ENCODE measurements around the gene PREP. TPM values are rescaled to one million over a fixed set of nuclear protein-coding genes. Genes with fewer than 3 reads are reported as not detected.

PREP gene
- total and polyA plus RNA-seq, 7 experiments from 2014 or later, result 22.2 to 51.1 (median 33.4) TPM

GRCh38 chr6:105363100-105363754 is 39.7 kb downstream of the PREP start:
- DNase-seq (no peak), ATAC-seq (no peak)
- Mint-ChIP-seq H3K27ac (no peak overlapping the region), H3K27me3 (no peaks in the 10 kb centered on the region), H3K9me3 (no peaks in the 10 kb centered on the region), H3K4me3 (no peak overlapping the region), H3K4me1 (peaks cover 0 to 11% (median 4%) of the 10 kb centered on the region in 7 donors), H3K36me3 (peaks cover 23 to 72% (median 53%) of the 10 kb centered on the region in 5 donors)
- Histone ChIP-seq H3K36me3 (ENCODE audit: control insufficient read depth in 2 of 3, insufficient read depth in 3 of 3, low read length in 3 of 3) (peaks cover 0 to 56% (median 8%) of the 10 kb centered on the region in 3 experiments), H3K27me3 (ENCODE audit: control insufficient read depth in 2 of 2, insufficient read depth in 2 of 2, low read length in 2 of 2) (no peaks in the 10 kb centered on the region), H3K4me1 (ENCODE audit: control insufficient read depth in 2 of 2, insufficient read depth in 2 of 2, low read length in 2 of 2) (no peaks in the 10 kb centered on the region), H3K4me3 (ENCODE audit: low read length) (no peak overlapping the region), H3K27ac (ENCODE audit: low read depth, low read length) (no peak overlapping the region), H3K9me3 (ENCODE audit: control insufficient read depth in 2 of 3, low read length in 3 of 3) (no peaks in the 10 kb centered on the region)
- POLR2A ChIA-PET, result no interaction called here
- CTCF ChIA-PET, result interaction anchor here (0.6 to 1.0 kb wide), 2 partner anchors 39 to 97 kb away, joined by 3 read pairs; partner anchors contain the start of gene PREP
- intact Hi-C loops (cut with micrococcal nuclease), result loop anchor here in 1 of 2 donors (5.0 kb wide), 1 partner anchor 276 kb away; no protein-coding TSS in a partner anchor

GRCh38 chr6:105359419-105360370 is 43.2 kb downstream of the PREP start:
- H3K27me3 ChIP-seq (ENCODE audit: control insufficient read depth in 2 of 2, insufficient read depth in 2 of 2, low read length in 2 of 2), result no peaks in the 10 kb centered on the region
- POLR2A ChIA-PET, result no interaction called here

GRCh38 chr6:105357165-105357564 is 45.7 kb downstream of the PREP start:
- Mint-ChIP-seq H3K27me3 (no peaks in the 10 kb centered on the region), H3K4me3 (no peak overlapping the region)
- H3K27ac ChIP-seq (ENCODE audit: low read depth, low read length), result no peak overlapping the region

More at GRCh38 chr6:105359419-105360370, 43.2 kb downstream of the PREP start:
- no peaks in the 10 kb centered on the region for H3K4me1 ChIP-seq (ENCODE audit: control insufficient read depth in 2 of 2, insufficient read depth in 2 of 2, low read length in 2 of 2)
- no peaks in the 10 kb centered on the region for H3K27me3 Mint-ChIP-seq
- ATAC-seq (no peak), DNase-seq (no peak)
- peak overlapping the region in 1 of 9 donors; percentile 36 for H3K27ac Mint-ChIP-seq
- no peak overlapping the region for H3K4me3 ChIP-seq (ENCODE audit: low read length)
- H3K36me3 ChIP-seq (ENCODE audit: control insufficient read depth in 2 of 3, insufficient read depth in 3 of 3, low read length in 3 of 3), result peaks cover 0 to 38% (median 4%) of the 10 kb centered on the region in 3 experiments
- H3K27ac ChIP-seq (ENCODE audit: low read depth, low read length), result no peak overlapping the region
- peaks cover 30 to 75% (median 64%) of the 10 kb centered on the region in 5 donors for H3K36me3 Mint-ChIP-seq
- intact Hi-C loops (cut with micrococcal nuclease), result loop anchor here in 1 of 2 donors (5.0 kb wide), 1 partner anchor 272 kb away; no protein-coding TSS in a partner anchor
- peaks cover 0 to 6% (median 0%) of the 10 kb centered on the region in 3 experiments for H3K9me3 ChIP-seq (ENCODE audit: control insufficient read depth in 2 of 3, low read length in 3 of 3)
- H3K4me1 Mint-ChIP-seq, result peaks cover 0 to 9% (median 2%) of the 10 kb centered on the region in 7 donors
- CTCF ChIA-PET, result no interaction called here
- H3K4me3 Mint-ChIP-seq, result no peak overlapping the region
- H3K9me3 Mint-ChIP-seq, result peaks cover 0 to 14% (median 5%) of the 10 kb centered on the region in 11 donors

GRCh38 chr6:105352037-105352617 is 50.8 kb downstream of the PREP start:
- ChIA-PET POLR2A (no interaction called here), CTCF (no interaction called here)
- H3K36me3 Mint-ChIP-seq, result peaks cover 32 to 68% (median 58%) of the 10 kb centered on the region in 5 donors
- intact Hi-C loops (cut with micrococcal nuclease), result no loop called here
- ATAC-seq (no peak), DNase-seq (no peak)
- peaks cover 0 to 4% (median 0%) of the 10 kb centered on the region in 7 donors for H3K4me1 Mint-ChIP-seq
- Histone ChIP-seq H3K27ac (ENCODE audit: low read depth, low read length) (no peak overlapping the region), H3K36me3 (ENCODE audit: control insufficient read depth in 2 of 3, insufficient read depth in 3 of 3, low read length in 3 of 3) (peaks cover 0 to 53% (median 7%) of the 10 kb centered on the region in 3 experiments), H3K9me3 (ENCODE audit: control insufficient read depth in 2 of 3, low read length in 3 of 3) (peaks cover 0 to 6% (median 0%) of the 10 kb centered on the region in 3 experiments), H3K4me1 (ENCODE audit: control insufficient read depth in 2 of 2, insufficient read depth in 2 of 2, low read length in 2 of 2) (no peaks in the 10 kb centered on the region), H3K4me3 (ENCODE audit: low read length) (no peak overlapping the region), H3K27me3 (ENCODE audit: control insufficient read depth in 2 of 2, insufficient read depth in 2 of 2, low read length in 2 of 2) (no peaks in the 10 kb centered on the region)
- H3K4me3 Mint-ChIP-seq, result no peak overlapping the region
- peaks cover 0 to 14% (median 5%) of the 10 kb centered on the region in 11 donors for H3K9me3 Mint-ChIP-seq
- no peaks in the 10 kb centered on the region for H3K27me3 Mint-ChIP-seq
- no peak overlapping the region for H3K27ac Mint-ChIP-seq

More at GRCh38 chr6:105357165-105357564, 45.7 kb downstream of the PREP start:
- DNase-seq (no peak), ATAC-seq (no peak)
- Histone ChIP-seq H3K27me3 (ENCODE audit: control insufficient read depth in 2 of 2, insufficient read depth in 2 of 2, low read length in 2 of 2) (no peaks in the 10 kb centered on the region), H3K4me3 (ENCODE audit: low read length) (no peak overlapping the region), H3K4me1 (ENCODE audit: control insufficient read depth in 2 of 2, insufficient read depth in 2 of 2, low read length in 2 of 2) (no peaks in the 10 kb centered on the region), H3K9me3 (ENCODE audit: control insufficient read depth in 2 of 3, low read length in 3 of 3) (peaks cover 0 to 6% (median 0%) of the 10 kb centered on the region in 3 experiments), H3K36me3 (ENCODE audit: control insufficient read depth in 2 of 3, insufficient read depth in 3 of 3, low read length in 3 of 3) (peaks cover 4 to 28% (median 7%) of the 10 kb centered on the region in 3 experiments)
- ChIA-PET POLR2A (no interaction called here), CTCF (no interaction called here)
- peak overlapping the region in 1 of 9 donors; percentile 45 for H3K27ac Mint-ChIP-seq
- intact Hi-C loops (cut with micrococcal nuclease), result no loop called here
- peaks cover 0 to 4% (median 0%) of the 10 kb centered on the region in 7 donors for H3K4me1 Mint-ChIP-seq
- H3K9me3 Mint-ChIP-seq, result peaks cover 0 to 14% (median 5%) of the 10 kb centered on the region in 11 donors
- H3K36me3 Mint-ChIP-seq, result peaks cover 22 to 68% (median 59%) of the 10 kb centered on the region in 5 donors

GRCh38 chr6:105348897-105349296 is 54.0 kb downstream of the PREP start:
- Mint-ChIP-seq H3K9me3 (peaks cover 0 to 3% (median 0%) of the 10 kb centered on the region in 11 donors), H3K27ac (peak overlapping the region in 1 of 9 donors; percentile 41), H3K4me3 (no peak overlapping the region), H3K27me3 (no peaks in the 10 kb centered on the region), H3K36me3 (peaks cover 23 to 68% (median 50%) of the 10 kb centered on the region in 5 donors), H3K4me1 (peaks cover 0 to 4% (median 0%) of the 10 kb centered on the region in 7 donors)
- Histone ChIP-seq H3K4me1 (ENCODE audit: control insufficient read depth in 2 of 2, insufficient read depth in 2 of 2, low read length in 2 of 2) (no peaks in the 10 kb centered on the region), H3K27me3 (ENCODE audit: control insufficient read depth in 2 of 2, insufficient read depth in 2 of 2, low read length in 2 of 2) (no peaks in the 10 kb centered on the region), H3K4me3 (ENCODE audit: low read length) (no peak overlapping the region), H3K36me3 (ENCODE audit: control insufficient read depth in 2 of 3, insufficient read depth in 3 of 3, low read length in 3 of 3) (peaks cover 0 to 58% (median 7%) of the 10 kb centered on the region in 3 experiments), H3K9me3 (ENCODE audit: control insufficient read depth in 2 of 3, low read length in 3 of 3) (no peaks in the 10 kb centered on the region), H3K27ac (ENCODE audit: low read depth, low read length) (no peak overlapping the region)
- intact Hi-C loops (cut with micrococcal nuclease), result no loop called here
- ChIA-PET CTCF (no interaction called here), POLR2A (no interaction called here)
- no peak for DNase-seq
- no peak for ATAC-seq

GRCh38 chr6:105346052-105346451 is 56.8 kb downstream of the PREP start:
- no peak overlapping the region for H3K27ac ChIP-seq (ENCODE audit: low read depth, low read length)
- no peak overlapping the region for H3K27ac Mint-ChIP-seq
- DNase-seq (no peak), ATAC-seq (no peak)
- peaks cover 0 to 40% (median 0%) of the 10 kb centered on the region in 3 experiments for H3K36me3 ChIP-seq (ENCODE audit: control insufficient read depth in 2 of 3, insufficient read depth in 3 of 3, low read length in 3 of 3)
- peaks cover 0 to 5% (median 0%) of the 10 kb centered on the region in 11 donors for H3K9me3 Mint-ChIP-seq
- no peaks in the 10 kb centered on the region for H3K9me3 ChIP-seq (ENCODE audit: control insufficient read depth in 2 of 3, low read length in 3 of 3)
- H3K27me3 Mint-ChIP-seq, result no peaks in the 10 kb centered on the region
- H3K27me3 ChIP-seq (ENCODE audit: control insufficient read depth in 2 of 2, insufficient read depth in 2 of 2, low read length in 2 of 2), result no peaks in the 10 kb centered on the region
- ChIA-PET CTCF (no interaction called here), POLR2A (no interaction called here)
- H3K36me3 Mint-ChIP-seq, result peaks cover 14 to 75% (median 55%) of the 10 kb centered on the region in 5 donors
- no peak overlapping the region for H3K4me3 Mint-ChIP-seq
- H3K4me1 ChIP-seq (ENCODE audit: control insufficient read depth in 2 of 2, insufficient read depth in 2 of 2, low read length in 2 of 2), result no peaks in the 10 kb centered on the region
- H3K4me3 ChIP-seq (ENCODE audit: low read length), result no peak overlapping the region
- intact Hi-C loops (cut with micrococcal nuclease), result no loop called here
- H3K4me1 Mint-ChIP-seq, result peaks cover 0 to 19% (median 10%) of the 10 kb centered on the region in 7 donors
